Fibroblast of peridontal ligament (primary cell): Measurements from ENCODE around the gene ELF2.
"Not testable (repeated sequence)": the region's sequence is repeated elsewhere in the genome, so short reads cannot be mapped to it uniquely, and the experiment has no call there.

Experiments
- DNase-seq: peaks from one replicate; pipeline ENCODE4 v3.0.0-alpha.2; 2010; ENCODE audit errors: extremely low read depth

ELF2 gene

GRCh38 chr4:139144161-139144859 lies 32.7 kb downstream of the ELF2 start:
- peak; percentile 64 for DNase-seq

- no peak for DNase-seq
These were observed 34.0 kb downstream of the ELF2 start for GRCh38 chr4:139142980-139143379.

DNA sequence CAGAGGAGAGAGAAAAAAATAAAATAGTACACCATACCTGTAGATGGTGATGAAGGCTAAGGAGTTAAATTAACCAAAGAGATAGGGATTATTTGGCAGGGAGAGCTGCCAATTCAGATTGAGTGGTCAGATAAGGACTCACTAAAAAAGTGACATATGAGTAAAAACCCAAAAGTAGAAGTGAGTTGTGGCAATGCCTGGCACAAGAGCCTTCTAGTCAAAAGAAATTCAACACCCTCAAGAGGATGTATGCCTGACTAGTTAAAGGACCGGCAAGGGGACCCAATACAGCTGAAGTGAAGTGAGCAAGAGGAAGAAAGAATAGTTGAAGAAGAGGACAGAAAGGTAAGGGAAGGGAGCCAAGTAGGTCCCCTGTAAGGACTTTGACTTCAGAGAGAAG lies 34.9 kb downstream of the ELF2 start:
- DNase-seq = no peak

- DNase-seq = no peak
These were observed 39.3 kb downstream of the ELF2 start for GRCh38 chr4:139137763-139138162.

DNA sequence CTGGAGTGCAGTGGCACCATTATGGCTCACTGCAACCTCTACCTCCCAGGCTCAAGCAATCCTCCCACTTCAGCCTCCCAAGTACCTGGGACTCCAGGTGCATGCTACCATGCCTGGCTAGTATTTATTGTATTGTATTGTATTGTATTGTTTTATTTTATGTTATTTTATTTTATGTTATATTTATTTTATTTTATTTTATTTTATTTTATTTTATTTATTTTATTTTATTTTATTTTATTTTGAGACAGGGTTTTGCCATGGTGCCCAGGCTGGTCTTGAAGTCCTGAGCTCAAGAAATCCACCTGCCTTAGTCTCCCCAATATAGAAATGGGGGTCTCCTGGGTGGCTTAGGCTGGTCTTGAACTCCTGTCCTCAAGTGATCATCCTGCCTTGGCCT lies 42.6 kb downstream of the ELF2 start:
- DNase-seq = no peak

GRCh38 chr4:139131209-139131870 lies 45.7 kb downstream of the ELF2 start:
- DNase-seq = no peak

DNA sequence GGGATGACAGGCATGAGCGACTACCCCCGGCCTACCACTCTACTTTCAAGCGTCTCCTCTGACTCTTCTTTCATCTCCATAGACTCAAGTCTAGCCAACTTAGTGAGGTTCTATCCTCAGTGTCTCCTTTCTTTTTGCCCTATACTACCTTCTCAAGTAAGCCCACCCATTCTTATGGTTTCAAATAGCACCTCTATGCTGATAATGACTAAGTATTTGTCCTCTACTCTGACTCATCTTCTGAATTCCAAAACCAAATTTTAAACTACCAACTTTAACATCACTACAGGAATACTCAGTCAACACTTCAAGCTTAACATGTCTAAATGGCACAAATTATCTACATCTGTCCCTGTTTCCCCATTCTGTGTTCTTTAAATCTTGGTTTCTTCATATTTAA lies 47.8 kb downstream of the ELF2 start:
- DNase-seq = no peak

DNA sequence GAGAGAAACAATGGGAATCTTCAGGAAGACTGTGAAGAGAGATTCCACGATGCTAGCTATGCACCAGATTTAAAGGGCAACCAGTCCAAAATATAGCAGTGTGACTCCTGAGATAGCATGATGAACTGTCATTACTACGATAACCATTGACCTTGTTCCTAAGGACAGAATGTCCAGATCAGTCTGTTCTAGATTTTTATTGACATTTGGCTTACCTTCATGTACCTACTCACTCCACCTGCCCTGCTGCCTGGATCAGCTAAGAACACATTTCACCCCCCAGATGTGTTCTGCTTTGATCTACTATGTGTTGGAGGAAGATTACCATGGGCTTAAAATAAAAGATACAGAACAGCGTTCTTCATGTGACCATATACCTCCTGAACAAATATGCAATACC lies 50.1 kb downstream of the ELF2 start:
- no peak for DNase-seq

DNA sequence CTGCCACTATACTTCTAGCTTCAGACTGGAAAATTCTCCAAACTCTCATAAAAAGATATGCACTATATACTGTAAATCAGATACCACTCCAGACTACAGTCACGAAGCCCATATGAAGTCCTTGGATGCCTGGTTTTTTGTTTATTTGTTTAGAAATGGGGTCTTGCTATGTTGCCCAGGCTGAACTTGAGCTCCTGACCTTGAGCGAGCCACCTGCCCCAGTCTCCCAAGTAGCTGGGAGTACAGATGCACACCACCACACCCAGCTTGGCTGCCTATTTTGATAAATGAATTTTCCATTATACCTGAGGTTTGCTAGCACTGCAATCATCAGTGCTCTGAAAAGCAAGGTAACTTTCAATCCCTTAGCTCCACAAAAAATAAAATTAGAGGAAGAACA lies 53.1 kb downstream of the ELF2 start:
- no peak for DNase-seq

GRCh38 chr4:139118365-139118764 lies 58.7 kb downstream of the ELF2 start:
- no peak for DNase-seq

- DNase-seq = no peak
These were observed 61.8 kb downstream of the ELF2 start for GRCh38 chr4:139115226-139115625.

GRCh38 chr4:139114795-139115194 lies 62.2 kb downstream of the ELF2 start:
- not testable (repeated sequence) for DNase-seq

DNA sequence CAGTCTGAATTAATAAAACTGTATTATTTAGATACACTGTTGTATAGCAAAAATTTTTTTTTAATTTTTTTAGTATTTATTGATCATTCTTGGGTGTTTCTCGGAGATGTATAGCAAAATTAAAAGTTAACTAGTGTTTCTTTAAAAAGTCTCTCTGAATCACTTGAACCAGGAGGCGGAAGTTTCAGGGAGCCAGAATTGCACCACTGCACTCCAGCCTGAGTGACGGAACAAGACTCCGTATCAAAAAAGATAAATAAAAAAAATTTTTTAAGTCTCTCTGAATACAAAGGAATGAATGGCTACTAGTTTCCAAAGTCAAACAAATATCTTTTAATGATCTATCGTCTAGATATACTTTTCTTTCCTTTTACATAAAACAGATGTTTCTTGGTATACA lies 64.4 kb downstream of the ELF2 start:
- DNase-seq = no peak

- DNase-seq = no peak
These were observed 68.4 kb downstream of the ELF2 start for GRCh38 chr4:139108567-139109128.

- DNase-seq = peak; percentile 89
These were observed 77.5 kb downstream of the ELF2 start for GRCh38 chr4:139099366-139099982.

GRCh38 chr4:139092271-139092670 lies 84.7 kb downstream of the ELF2 start:
- no peak for DNase-seq

DNA sequence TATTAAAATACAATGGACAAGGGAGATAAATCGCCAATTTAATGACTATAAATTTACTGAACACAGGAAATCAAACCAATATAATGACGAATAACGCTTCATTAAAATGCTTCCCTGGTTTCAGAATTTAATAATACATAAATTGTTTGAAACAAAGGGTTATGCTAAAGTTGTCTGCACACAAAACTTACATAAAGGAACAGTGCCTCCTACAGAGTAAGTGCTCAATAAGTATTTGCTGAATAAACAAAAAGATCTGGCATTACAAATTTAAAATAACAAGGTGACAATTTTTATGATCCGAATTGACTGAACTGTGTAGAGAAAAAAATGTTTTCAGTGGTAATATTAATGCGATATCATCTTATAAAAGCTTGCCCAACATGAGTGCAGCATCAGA lies 91.9 kb downstream of the ELF2 start:
- DNase-seq = peak; percentile 51

GRCh38 chr4:139084804-139085093 lies 92.3 kb downstream of the ELF2 start:
- DNase-seq = peak; percentile 32

- peak; percentile 85 for DNase-seq
These were observed 92.8 kb downstream of the ELF2 start for GRCh38 chr4:139083956-139084803.

DNA sequence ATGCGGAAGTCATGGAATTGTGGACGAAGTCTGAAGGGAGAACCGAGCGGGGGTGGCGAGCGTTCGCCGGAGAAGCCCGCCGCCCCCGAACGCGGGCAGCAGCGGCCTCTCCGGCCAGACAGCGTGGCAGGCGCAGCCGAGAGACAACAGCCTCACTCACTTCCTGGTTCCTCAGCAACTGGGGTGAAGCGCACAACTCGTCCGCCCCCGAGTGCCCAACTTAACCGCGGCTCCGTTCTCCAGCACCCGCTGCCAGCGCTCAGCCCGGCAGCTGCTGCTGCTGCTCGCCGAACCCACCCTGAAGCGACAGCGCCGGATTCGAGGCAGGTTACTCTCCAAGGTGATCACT lies 93.4 kb downstream of the ELF2 start:
- DNase-seq = peak; percentile 50

DNA sequence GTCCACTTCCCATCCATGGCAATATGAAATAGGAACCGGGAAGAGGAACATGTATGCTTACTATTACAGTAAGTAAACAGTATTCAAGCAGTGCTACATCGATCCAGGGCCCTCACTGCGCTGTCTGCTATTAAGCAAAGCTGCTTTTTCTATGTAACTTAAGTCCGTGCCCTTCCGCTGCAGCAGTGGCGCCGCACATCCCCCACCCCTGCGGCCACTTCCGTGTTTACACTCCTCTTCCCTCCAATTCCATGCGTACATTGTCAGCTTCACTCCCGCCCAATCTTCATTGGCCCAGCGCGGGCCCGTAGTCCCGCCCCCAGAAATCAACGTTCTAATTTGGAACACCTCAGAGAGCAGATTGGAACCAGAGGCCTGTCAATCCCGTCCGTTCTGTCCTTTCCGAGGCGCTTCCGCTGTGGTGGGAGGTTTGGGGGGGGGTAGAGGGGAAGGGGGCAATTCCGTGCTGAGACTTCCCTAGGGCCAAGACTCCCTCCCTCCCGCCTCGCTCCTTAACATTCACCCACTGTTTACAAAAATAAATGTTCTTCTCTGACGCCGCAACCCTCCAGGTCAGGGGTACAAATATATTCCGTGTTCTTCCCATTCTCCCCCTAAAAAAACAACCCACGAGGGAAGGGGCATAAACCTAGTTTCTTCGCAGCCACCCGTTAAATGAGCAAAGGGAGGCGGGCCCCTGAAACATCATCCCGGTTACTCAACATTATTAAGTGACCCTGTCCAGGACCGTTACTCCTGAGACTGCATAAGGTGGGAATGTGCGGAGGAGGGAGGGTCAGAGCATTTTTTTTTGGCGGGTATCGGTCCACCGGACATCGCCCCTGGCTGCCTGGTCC lies 94.0 kb downstream of the ELF2 start:
- peak; percentile 97 for DNase-seq
